ENCODE measurements around the gene SHROOM2. TPM values are rescaled to one million over a fixed set of nuclear protein-coding genes. Genes with fewer than 3 reads are reported as not detected.
A peak's percentile ranks its signal among the peaks of the same experiment; 100 is the strongest.

SHROOM2 gene, protein sequence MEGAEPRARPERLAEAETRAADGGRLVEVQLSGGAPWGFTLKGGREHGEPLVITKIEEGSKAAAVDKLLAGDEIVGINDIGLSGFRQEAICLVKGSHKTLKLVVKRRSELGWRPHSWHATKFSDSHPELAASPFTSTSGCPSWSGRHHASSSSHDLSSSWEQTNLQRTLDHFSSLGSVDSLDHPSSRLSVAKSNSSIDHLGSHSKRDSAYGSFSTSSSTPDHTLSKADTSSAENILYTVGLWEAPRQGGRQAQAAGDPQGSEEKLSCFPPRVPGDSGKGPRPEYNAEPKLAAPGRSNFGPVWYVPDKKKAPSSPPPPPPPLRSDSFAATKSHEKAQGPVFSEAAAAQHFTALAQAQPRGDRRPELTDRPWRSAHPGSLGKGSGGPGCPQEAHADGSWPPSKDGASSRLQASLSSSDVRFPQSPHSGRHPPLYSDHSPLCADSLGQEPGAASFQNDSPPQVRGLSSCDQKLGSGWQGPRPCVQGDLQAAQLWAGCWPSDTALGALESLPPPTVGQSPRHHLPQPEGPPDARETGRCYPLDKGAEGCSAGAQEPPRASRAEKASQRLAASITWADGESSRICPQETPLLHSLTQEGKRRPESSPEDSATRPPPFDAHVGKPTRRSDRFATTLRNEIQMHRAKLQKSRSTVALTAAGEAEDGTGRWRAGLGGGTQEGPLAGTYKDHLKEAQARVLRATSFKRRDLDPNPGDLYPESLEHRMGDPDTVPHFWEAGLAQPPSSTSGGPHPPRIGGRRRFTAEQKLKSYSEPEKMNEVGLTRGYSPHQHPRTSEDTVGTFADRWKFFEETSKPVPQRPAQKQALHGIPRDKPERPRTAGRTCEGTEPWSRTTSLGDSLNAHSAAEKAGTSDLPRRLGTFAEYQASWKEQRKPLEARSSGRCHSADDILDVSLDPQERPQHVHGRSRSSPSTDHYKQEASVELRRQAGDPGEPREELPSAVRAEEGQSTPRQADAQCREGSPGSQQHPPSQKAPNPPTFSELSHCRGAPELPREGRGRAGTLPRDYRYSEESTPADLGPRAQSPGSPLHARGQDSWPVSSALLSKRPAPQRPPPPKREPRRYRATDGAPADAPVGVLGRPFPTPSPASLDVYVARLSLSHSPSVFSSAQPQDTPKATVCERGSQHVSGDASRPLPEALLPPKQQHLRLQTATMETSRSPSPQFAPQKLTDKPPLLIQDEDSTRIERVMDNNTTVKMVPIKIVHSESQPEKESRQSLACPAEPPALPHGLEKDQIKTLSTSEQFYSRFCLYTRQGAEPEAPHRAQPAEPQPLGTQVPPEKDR (N-terminal part only)
- total RNA-seq = 4.3 and 5.8 TPM in 2 replicates

DNA sequence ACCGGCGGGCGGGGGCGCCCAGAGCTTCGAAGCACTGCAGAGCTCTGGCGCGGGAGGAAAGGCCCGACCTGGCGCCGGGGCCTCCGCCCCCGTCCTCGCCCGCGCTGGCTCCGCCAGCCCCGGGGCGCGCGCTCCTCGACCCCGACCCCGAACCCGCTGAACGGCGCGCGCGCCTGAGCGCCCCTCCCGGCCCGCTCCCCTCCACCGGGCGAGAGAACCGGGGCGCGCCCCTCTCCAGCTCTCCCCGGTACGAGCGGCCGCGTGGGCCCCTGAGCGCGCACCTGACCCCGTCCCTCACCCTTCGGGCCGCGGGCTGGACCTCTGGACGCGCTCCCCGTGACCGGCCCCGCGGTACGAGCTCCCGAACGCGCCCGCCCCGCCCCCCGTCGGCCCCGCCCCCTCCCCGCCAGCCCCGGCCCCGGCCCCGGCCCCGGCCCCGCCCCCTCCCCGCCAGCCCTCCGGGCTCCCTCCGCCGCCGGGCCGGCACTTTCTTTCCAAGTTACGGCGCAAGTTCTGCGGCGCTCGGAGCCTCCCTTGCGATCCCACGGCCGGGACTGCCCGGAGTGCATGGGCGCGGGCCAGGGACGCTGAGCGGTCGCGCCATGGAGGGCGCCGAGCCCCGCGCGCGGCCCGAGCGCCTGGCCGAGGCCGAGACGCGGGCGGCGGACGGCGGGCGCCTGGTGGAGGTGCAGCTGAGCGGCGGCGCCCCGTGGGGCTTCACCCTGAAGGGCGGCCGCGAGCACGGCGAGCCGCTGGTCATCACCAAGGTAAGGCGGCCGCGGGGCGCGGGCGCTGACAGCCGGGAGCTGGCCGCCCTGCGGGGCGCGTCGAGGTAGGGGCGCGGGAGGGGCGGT, at the start of gene SHROOM2:
SHROOM2 (plus strand) TSS at position 486 of the 854 bp plus-strand sequence; CDS start at position 603, 117 bp downstream.
- H3K4me3 ChIP-seq (ENCODE audit: low read depth, low read length) = peak within 1 kb of the TSS; percentile 69
- peak; percentile 11 for DNase-seq (ENCODE audit: low read depth)
- TF ChIP-seq, protein P1, sequence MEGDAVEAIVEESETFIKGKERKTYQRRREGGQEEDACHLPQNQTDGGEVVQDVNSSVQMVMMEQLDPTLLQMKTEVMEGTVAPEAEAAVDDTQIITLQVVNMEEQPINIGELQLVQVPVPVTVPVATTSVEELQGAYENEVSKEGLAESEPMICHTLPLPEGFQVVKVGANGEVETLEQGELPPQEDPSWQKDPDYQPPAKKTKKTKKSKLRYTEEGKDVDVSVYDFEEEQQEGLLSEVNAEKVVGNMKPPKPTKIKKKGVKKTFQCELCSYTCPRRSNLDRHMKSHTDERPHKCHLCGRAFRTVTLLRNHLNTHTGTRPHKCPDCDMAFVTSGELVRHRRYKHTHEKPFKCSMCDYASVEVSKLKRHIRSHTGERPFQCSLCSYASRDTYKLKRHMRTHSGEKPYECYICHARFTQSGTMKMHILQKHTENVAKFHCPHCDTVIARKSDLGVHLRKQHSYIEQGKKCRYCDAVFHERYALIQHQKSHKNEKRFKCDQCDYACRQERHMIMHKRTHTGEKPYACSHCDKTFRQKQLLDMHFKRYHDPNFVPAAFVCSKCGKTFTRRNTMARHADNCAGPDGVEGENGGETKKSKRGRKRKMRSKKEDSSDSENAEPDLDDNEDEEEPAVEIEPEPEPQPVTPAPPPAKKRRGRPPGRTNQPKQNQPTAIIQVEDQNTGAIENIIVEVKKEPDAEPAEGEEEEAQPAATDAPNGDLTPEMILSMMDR (IDR thresholded peaks at IDR 0.05; ENCODE audit: insufficient read depth, low read depth, low read length) = no peak

DNA sequence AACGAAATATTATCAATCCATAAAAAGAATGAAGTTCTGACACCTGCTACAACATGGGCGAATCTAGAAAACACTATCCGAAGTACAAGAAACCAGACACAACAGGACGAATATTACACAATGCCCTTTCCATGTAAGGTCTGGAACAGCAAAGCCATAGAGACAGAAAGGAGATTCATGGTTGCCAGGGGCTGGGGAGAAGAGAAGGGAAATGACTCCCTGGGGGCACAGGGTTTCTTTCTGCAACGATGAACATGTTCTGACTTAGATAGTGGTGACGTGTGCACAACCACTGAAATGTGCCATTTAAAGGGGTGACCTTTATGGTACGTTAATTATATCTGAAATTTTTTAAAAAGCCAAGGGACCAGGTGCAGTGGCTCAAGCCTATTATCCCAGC, 48.9 kb upstream of the SHROOM2 start:
- DNase-seq (ENCODE audit: low read depth) = peak; percentile 48
- no peak overlapping the region for H3K4me3 ChIP-seq (ENCODE audit: low read depth, low read length)
- TF ChIP-seq, protein P1 (IDR thresholded peaks at IDR 0.05; ENCODE audit: insufficient read depth, low read depth, low read length) = no peak

DNA sequence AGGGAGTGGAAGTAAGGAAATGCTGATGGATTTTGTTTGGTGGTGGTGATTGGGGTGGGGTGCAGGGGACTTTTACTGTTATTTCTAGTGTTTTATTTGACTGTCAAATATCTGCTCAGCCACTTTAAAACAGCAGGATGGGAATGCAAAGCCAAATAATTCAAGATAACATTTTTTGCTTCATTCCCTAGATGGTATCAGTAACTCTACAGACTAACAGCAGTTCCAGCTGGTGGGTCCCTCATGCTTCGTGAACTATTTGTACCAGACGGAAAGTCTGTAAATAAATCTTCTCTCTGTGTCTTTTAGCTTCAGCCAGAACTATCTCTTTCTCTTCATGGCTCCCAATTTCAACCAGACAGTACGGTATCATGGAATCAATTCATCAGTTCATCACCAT, 48.1 kb upstream of the SHROOM2 start:
- DNase-seq (ENCODE audit: low read depth) = peak; percentile 64
- TF ChIP-seq, protein P1 (IDR thresholded peaks at IDR 0.05; ENCODE audit: insufficient read depth, low read depth, low read length) = no peak

DNA sequence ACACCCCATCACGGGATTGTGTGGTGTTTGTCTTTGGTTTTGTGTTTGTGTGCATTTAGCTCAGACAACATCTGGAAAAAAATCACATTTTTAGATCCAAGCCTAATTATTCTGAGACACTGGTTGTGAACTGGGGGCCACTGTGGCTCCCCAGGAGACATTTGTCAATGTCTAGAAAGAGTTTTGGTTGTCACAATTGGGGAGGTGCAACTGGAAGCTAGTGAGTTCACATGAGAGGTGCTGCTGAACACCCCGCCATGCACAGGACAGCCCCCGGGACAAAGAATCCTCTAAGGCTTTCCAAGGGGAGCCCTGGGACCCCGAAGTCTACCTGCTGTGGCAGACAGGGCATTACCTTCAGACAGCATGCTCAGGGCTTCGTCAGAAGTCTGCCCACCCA, 47.1 kb upstream of the SHROOM2 start:
- TF ChIP-seq, protein P1 (IDR thresholded peaks at IDR 0.05; ENCODE audit: insufficient read depth, low read depth, low read length) = no peak
- H3K4me3 ChIP-seq (ENCODE audit: low read depth, low read length) = no peak overlapping the region
- no peak for DNase-seq (ENCODE audit: low read depth)

More for the DNA sequence above, 48.1 kb upstream of the SHROOM2 start:
- H3K4me3 ChIP-seq (ENCODE audit: low read depth, low read length) = no peak overlapping the region

DNA sequence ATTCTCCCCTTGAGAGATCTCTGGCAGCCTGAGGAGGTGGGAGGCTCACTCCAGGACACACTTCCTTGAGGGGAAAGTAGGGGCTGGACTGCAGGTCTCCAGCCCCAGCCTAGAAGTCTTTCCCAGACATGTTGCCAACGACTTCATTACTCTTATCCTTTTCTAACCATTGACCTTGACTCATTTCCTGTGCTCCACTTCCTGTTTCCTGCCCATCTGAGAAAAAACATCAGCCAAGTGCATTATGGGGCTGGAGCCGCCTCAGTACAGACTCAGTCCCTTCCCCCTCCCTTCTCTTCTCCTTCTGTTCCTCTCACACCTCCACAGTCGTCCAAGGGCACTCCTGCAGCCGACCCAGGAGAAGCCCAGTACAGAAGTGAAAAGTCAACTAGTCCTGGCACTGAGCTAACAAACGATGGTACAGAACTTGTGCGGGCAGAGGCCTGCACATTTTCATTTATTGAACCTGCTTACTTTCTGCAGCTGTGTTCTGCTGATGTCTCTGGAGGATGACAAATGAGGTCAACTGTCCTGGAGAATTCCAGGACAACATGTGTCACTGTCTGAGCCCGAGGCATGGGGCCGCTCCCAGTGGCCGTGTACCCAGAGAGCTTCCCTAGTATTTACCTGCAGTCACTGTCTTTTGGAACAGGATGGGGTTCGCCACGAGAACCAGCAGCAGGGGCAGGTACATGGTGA, 40.7 kb upstream of the SHROOM2 start:
- no peak for DNase-seq (ENCODE audit: low read depth)
- TF ChIP-seq, protein P1 (IDR thresholded peaks at IDR 0.05; ENCODE audit: insufficient read depth, low read depth, low read length) = no peak
- H3K4me3 ChIP-seq (ENCODE audit: low read depth, low read length) = no peak overlapping the region
